HG03175 (cell line): Measurements from ENCODE around the gene OTUD3.
"Not testable (repeated sequence)": the region's sequence is repeated elsewhere in the genome, so short reads cannot be mapped to it uniquely, and the experiment has no call there.

ENCODE experiments used
- ATAC-seq: cut with Tn5 transposase; IDR thresholded peaks from one replicate; pipeline ENCODE4 v1.9.1; 2021; ENCODE audit warnings: mild to moderate bottlenecking, moderate library complexity; ENCODE audit not compliant: unreplicated experiment

OTUD3 gene

GRCh38 chr1:19866758-19867157, 15.4 kb upstream of the OTUD3 start:
- no peak for ATAC-seq

DNA sequence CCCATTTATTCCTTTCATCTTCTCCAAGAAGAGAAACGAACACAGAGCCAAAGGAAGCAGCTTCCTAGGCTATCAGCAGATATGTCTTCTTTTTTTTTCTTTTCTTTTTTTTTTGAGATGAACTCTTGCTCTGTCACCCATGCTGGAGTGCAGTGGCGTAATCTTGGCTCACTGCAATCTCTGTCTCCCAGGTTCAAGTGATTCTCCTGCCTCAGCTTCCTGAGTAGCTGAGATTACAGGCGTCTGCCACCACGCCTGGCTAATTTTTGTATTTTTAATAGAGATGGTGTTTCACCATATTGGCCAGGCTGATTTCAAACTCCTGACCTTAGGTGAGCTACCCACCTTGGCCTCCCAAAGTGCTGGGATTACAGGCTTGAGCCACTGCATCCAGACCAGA, 13.6 kb upstream of the OTUD3 start:
- ATAC-seq, result not testable (repeated sequence)

- not testable (repeated sequence) for ATAC-seq
These were observed 12.7 kb upstream of the OTUD3 start for GRCh38 chr1:19869453-19869852.

DNA sequence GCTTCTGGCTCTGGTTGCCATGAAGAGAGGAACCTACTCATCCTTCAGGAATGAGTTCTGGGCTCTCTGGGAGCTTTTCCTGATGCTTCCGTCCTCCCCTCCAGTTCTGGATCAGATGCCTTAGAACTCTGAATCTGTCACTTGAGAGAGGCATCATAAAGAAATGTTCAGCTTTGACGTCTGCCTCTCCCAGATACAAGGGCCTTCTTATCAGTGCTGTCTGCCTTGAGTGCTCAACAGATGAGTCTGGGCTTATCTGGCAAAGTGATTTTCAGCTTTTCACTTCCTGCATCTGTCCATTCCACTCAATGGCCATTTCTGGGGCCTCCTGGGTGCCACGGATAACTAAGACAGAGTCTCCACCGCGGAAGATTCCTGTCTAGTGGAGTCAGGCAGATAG, 12.3 kb upstream of the OTUD3 start:
- no peak for ATAC-seq

GRCh38 chr1:19872190-19872589, 10.0 kb upstream of the OTUD3 start:
- ATAC-seq, result no peak

DNA sequence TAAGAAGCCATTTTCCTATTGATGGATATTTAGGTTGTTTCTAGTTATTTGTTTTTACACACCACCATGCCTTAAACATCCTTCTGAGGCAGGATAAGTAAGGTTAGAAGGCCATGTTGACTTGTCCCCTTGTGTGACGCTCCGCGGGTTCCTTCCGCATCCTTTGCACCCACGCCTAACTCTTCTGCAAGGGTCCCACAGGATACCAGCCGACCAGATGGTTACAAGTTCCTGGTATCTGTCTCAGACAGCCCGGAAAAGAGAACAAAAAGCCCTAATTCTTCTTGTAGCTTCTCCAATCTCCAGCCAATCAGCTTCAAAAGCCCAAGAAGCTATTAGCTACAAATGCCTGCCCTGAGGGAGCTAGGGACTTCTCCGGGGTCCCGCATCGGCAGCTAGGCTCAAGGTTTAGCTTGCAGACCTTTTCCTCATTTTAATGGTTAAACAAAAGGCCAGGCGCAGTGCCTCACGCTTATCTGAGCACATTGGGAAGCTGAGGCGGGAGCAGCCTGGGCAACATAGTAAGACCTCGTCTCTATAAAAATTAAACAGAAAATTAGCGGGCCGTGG, 4.9 kb upstream of the OTUD3 start:
- no peak for ATAC-seq

GRCh38 chr1:19877821-19878636, 4.2 kb upstream of the OTUD3 start:
- no peak for ATAC-seq

- no peak for ATAC-seq
These were observed 3.6 kb upstream of the OTUD3 start for GRCh38 chr1:19878637-19878985.

GRCh38 chr1:19879227-19879626, 3.0 kb upstream of the OTUD3 start:
- ATAC-seq, result no peak

- no peak for ATAC-seq
These were observed 2.5 kb upstream of the OTUD3 start for GRCh38 chr1:19879661-19880060.

GRCh38 chr1:19880841-19881240, 1.4 kb upstream of the OTUD3 start:
- not testable (repeated sequence) for ATAC-seq

GRCh38 chr1:19884312-19884711, 2.1 kb downstream of the OTUD3 start:
- no peak for ATAC-seq

- ATAC-seq, result no peak
These were observed 3.6 kb downstream of the OTUD3 start for GRCh38 chr1:19885821-19886220.

DNA sequence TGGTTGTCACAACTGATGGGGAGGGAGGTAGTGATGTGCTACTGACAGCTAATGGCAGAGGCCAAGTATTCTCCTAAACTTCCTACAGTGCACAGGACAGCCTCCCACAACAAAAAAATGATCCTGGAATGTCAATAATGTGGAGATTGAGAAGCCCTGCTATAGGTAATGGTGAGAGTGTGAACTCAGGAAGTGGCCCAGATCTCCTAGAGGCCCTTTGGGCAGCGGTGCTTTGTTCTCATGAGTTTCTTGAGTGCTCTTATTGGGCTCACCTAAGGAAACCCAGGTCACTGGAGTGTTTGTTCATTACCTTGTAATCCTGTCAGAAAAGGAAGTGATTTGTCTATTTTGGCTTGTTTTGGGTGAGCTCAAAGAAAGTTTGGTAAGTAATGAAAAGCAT, 5.9 kb downstream of the OTUD3 start:
- no peak for ATAC-seq

DNA sequence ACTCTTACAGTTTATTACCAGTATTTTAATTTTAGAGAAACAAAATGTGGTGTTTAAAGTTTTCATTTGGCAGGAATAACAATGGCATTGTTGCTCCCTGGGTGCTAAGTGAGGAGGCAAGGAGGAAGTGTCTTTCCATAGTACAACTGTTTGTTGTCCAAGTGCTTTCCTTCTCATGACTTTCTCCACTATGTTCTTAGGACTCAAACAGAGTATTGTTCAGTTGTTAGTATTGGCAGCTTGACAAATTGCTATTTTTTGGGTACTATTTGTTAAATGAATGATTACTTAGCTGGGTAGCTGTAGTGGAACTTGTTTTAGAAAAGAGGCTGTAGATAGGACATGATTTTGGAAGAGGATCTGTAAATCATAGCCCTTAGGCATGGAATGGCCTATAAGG, 7.5 kb downstream of the OTUD3 start:
- no peak for ATAC-seq

DNA sequence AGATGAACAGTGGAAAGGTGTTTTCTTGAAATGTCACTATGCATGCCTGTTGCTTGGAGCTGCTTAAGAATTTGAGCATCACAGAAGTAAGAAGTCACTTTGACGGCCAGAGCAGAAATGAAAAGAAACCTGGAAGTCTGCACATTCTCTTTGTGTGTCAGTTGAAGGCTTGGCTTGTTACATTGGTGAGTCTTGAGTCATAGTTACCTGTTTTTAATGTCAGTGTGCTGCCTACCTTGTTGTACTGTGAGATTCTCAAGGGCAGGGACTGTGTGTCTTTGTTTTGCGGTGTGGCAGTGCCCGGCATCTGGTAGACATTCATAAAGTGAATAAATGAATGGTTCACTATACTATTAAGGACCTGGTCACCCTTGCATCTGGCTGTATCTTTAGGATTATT, 9.9 kb downstream of the OTUD3 start:
- no peak for ATAC-seq

DNA sequence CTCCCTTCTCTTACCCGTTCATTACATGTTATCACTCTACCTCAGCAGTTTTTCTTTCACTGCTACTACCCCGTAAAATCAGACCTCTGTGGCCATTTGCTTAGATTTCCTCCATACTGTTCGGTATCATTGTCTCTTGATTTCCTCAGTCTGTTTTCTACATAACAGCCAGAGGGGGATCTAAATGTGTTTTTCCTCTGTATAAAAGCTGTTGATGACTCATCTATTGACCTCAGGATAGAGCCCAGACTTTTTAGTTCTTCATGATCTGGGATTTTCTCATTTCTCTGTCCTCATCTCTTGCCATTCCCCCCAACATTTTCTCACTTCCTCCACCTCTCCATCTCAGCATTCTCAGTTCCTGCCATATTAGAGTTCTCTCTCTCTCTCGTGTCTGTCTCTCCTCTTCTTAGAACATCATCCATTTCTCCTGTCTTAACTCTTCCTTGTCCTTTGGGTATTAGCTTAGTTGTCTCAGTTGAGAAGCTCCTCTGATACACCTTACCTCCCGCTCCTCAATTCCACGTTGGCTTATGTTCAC, 10.5 kb downstream of the OTUD3 start:
- ATAC-seq, result no peak

DNA sequence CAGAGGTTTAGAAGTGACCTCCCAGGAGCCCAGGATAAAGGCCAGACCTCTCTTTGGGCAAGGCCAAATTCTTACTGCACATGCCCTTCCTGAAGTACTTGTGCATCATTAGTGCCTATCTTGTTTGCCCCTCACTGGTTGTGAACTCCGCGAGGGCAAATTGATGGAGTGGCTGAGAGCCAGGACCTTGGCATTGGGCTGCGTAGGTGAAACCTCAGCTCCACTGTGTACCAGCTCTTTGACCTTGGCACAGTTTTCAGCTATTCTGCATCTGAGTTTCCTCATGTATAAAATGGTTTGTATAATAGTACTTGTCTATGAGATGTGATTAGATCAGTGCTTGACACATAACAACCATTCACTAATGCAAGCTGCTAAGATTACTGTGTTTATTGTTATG, 11.5 kb downstream of the OTUD3 start:
- no peak for ATAC-seq

- ATAC-seq, result no peak
These were observed 12.0 kb downstream of the OTUD3 start for GRCh38 chr1:19894218-19894617.

DNA sequence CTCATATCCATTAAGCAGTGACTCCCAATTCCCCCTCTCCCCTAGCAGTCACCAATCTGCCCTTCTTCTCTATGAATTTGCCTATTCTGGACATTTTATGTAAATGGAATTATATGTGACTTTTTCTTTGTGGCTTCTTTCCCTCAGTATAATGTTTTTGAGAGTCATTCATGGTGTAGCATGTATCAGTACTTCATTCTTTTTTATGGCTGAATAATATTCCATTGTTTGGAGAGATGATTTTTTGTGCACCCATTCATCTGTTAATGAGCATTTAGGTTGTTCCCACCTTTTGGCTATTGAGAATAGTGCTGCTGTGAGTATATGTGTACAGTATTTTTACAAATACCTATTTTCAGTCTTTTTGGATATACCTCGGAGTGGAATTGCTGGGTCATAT, 19.5 kb downstream of the OTUD3 start:
- no peak for ATAC-seq

- no peak for ATAC-seq
These were observed 21.4 kb downstream of the OTUD3 start for GRCh38 chr1:19903621-19904020.

DNA sequence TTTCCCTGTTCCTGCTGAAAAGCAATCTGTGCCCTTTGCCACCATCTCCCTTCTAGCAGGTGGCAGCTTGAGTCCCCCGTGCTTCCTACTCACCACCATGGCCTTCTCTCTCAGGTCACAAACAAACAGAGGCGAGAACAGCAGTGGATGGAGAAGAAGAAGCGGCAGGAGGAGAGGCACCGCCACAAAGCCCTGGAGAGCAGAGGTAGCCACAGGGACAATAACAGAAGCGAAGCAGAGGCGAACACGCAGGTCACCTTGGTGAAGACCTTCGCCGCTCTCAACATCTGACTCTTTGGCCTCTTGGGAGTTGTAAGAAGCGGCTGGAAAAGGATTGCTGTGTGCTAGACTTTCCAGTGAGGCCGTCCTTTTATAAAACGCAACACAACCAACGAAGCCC, 25.3 kb downstream of the OTUD3 start:
- ATAC-seq, result no peak

- ATAC-seq, result no peak
These were observed 27.2 kb downstream of the OTUD3 start for GRCh38 chr1:19909392-19909791.
